AG04450 (cell line): ENCODE data around the gene ZNF184. TPM values are rescaled to one million over a fixed set of nuclear protein-coding genes. Genes with fewer than 3 reads are reported as not detected.

Experiments used
- CTCF ChIA-PET: fragments of 300-600, 350-600 bp; formaldehyde crosslinking; extraction: SDS; loops from one replicate; lab custom pipeline; 2022; ENCODE audit warnings: antibody characterized with exemption, inconsistent platforms; lab: Charles Lee
- POLR2A ChIA-PET: fragments of 350-600 bp; formaldehyde crosslinking; extraction: SDS; loops from one replicate; lab custom pipeline; 2021; ENCODE audit warnings: antibody characterized with exemption, inconsistent platforms; lab: Yijun Ruan, JAX
- DNase-seq: peaks from one replicate; pipeline ENCODE4 v3.0.0-alpha.2; 2011; ENCODE audit warnings: low read depth, low spot score
- H3K27ac ChIP-seq: one replicate; pipeline ENCODE4 v1.5.1; 2012; ENCODE audit warnings: low read depth, low read length, control low read depth
- H3K27me3 ChIP-seq: one replicate; pipeline ENCODE4 v1.6.0; 2012; ENCODE audit warnings: low read length; ENCODE audit not compliant: control insufficient read depth, insufficient read depth
- H3K4me3 ChIP-seq: 2 replicates; pipeline ENCODE4 v1.5.1; 2011; ENCODE audit warnings: mild to moderate bottlenecking, low read depth, low read length, control low read depth
- H3K9me3 ChIP-seq: 2 replicates; pipeline ENCODE4 v1.5.1; 2012; ENCODE audit warnings: low read length; ENCODE audit not compliant: control insufficient read depth, insufficient read depth
- polyA plus RNA-seq: library from polyadenylated mRNA; depleted of rRNA; stranded (reverse); fragments of >200 nt; gene quantifications from 2 replicates; pipeline ENCODE4 v1.2.3, GENCODE V29; 2011
- TF ChIP-seq, protein P1 (sequence below): IDR thresholded peaks from 2 replicates; pipeline ENCODE4 v1.5.1; 2011; ENCODE audit warnings: low read depth, low read length, control low read depth, inconsistent platforms

The ZNF184 gene
- polyA plus RNA-seq, 1 experiment: 9.9 TPM

DNA sequence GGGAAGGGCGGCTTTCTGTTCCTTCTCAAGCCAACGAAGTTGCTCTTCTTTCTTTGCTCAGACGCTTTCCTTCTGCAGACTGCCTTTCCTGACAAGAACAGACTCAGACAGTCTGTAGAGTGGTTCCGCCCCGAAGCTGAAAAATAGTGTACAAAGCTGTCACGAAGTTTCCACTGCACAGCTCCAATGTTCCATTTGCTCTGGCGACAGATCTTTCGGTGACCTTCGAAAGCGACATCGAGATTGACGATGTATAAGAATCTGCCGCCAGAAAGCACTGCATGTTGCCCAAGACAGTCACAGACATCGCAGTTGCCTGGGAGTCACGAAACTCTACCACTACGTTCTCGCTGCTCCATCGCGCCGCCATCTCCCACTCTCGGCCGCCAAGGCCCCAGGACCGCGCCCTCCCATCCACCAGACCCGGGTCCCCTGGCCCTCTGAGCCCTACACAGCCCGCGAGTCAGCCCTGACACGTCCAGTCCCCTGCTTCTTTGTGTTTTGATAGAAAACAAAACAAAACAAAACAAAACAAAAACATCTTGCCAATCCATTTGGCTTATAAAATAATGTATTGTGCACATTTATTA, 42.1 kb upstream of the ZNF184 start:
- TF ChIP-seq, protein P1, sequence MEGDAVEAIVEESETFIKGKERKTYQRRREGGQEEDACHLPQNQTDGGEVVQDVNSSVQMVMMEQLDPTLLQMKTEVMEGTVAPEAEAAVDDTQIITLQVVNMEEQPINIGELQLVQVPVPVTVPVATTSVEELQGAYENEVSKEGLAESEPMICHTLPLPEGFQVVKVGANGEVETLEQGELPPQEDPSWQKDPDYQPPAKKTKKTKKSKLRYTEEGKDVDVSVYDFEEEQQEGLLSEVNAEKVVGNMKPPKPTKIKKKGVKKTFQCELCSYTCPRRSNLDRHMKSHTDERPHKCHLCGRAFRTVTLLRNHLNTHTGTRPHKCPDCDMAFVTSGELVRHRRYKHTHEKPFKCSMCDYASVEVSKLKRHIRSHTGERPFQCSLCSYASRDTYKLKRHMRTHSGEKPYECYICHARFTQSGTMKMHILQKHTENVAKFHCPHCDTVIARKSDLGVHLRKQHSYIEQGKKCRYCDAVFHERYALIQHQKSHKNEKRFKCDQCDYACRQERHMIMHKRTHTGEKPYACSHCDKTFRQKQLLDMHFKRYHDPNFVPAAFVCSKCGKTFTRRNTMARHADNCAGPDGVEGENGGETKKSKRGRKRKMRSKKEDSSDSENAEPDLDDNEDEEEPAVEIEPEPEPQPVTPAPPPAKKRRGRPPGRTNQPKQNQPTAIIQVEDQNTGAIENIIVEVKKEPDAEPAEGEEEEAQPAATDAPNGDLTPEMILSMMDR: no peak
- CTCF ChIA-PET: no interaction called here
- Histone ChIP-seq H3K27me3 (peaks cover 9% of the 10 kb centered on the region), H3K9me3 (no peaks in the 10 kb centered on the region; the same call in 1 of the 2 replicates), H3K4me3 (peak overlapping the region; percentile 48), H3K27ac (no peak overlapping the region)
- POLR2A ChIA-PET: no interaction called here
- no peak for DNase-seq

DNA sequence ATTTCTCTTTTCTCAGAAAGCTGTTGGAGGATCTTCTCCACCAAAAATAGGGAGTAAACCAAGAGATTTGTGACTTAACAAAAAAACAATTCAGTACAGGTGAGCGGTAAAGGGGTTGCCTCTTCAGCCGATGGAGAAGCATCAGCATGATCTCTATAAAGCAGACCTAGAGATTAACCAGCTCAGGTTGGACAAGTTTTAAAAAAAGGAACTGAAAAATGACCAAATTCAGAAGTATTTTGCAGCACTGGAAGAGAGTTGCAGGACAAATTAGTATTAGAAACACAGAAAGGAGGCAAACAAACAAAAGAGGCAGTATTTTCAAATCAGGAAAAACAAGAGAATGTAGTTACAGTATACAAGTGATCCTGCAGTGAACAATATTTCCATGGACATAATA, 39.6 kb upstream of the ZNF184 start:
- DNase-seq: no peak
- H3K9me3 ChIP-seq: no peaks in the 10 kb centered on the region
- ChIA-PET CTCF (interaction anchor here (1.4 kb wide), 1 partner anchor 240 kb away, joined by 5 read pairs; no protein-coding TSS in a partner anchor), POLR2A (no interaction called here)
- no peak overlapping the region for H3K4me3 ChIP-seq
- no peak overlapping the region for H3K27ac ChIP-seq
- TF ChIP-seq, protein P1: no peak
- H3K27me3 ChIP-seq: peaks cover 9% of the 10 kb centered on the region

DNA sequence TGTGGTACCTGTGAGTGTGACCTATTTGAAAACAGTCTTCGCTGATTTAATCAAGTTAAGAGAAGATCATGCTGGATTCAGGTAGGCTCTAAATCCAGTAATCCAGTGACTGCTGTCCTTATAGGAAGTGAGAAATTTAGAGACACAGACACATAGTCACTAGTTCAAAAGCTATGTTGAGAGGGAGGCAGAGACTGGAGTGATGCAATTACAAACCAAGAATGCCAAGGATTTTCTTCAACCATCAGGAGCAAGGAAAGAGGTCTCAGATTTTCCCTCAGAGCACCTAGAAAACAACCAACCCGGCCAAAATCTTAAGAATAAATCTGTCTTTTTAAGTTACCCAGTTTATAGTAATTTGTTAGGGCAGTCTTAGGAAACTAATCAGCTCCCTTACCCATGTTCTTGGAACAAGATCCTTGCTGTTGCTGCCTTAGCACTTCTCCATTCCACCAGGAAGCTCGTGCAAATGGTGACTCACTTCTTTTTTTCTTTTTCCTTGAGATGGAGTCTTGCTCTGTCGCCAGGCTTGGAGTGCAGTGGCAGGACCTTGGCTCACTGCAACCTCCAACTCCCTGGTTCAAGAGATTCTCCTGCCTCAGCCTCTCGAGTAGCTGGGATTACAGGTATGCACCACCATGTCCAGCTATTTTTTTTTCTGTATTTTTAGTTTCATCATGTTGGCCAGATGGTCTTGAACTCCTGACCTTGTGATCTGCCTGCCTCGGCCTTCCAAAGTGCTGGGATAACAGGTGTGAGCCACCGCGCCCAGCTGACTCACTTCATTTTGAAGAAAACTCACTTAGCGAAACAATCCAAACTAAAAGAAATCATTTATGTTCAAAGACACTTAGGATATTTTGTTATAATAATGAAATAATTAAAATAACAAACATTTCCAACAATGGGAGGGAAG, 34.4 kb upstream of the ZNF184 start:
- CTCF ChIA-PET: interaction anchor here (0.6 to 4.8 kb wide), 2 partner anchors 11 to 13 kb away, joined by 4 to 36 read pairs; no protein-coding TSS in a partner anchor
- H3K27me3 ChIP-seq: no peaks in the 10 kb centered on the region
- no peak for DNase-seq
- no peak overlapping the region for H3K4me3 ChIP-seq
- H3K9me3 ChIP-seq: no peaks in the 10 kb centered on the region
- TF ChIP-seq, protein P1: no peak
- H3K27ac ChIP-seq: no peak overlapping the region
- POLR2A ChIA-PET: no interaction called here

DNA sequence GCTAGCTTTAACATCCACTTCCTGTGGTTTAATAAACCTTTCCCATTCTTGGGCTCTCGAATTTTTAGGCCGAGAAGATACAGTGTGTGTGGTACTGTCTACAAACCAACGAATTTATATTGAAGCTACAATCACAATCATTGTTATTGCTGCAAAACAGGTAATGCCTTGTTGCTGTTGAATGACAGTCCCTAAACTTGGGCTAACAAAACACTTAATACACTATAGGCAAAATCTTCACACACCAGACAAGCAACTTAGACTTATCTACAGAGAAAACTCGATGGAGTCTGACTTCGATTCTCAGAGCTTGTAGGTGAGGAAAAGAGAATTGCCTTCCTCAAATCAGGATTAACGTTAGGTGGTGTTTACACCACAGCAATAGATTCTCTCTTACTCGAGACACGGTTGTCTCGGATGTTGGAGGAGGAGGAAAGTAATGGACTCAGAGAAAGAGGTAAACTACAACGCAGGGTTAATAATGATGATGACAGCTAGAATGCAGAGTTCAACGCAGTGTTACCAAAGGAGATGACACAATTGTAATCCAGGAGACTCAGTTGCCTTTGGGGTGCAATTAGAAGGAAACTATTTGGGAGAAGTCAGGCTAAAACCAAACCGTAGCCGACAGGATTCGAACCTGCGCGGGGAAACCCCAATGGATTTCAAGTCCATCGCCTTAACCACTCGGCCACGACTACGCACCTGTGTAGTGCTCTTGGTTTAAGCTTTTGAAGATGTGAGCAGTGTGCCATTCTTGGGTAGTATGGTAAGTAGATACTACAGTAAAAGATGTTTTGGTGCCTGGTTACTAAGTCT, 32.5 kb upstream of the ZNF184 start:
- TF ChIP-seq, protein P1: no peak
- no peak overlapping the region for H3K4me3 ChIP-seq
- no peaks in the 10 kb centered on the region for H3K27me3 ChIP-seq
- H3K27ac ChIP-seq: no peak overlapping the region
- ChIA-PET POLR2A (no interaction called here), CTCF (interaction anchor here (1.5 to 4.8 kb wide), 3 partner anchors 13 to 291 kb away, joined by 3 to 36 read pairs (median 5); no protein-coding TSS in a partner anchor)
- no peaks in the 10 kb centered on the region for H3K9me3 ChIP-seq
- DNase-seq: no peak
